Urothelium cell line (cell line): ENCODE data around the gene FBN2.

Source experiments
- DNase-seq: peaks from one replicate; pipeline ENCODE4 v3.0.0; 2011; ENCODE audit warnings: low spot score, mixed read lengths
- FAIRE-seq: peaks from 2 replicates; lab custom pipeline; 2011; peaks lifted over from hg19 to GRCh38; lab: Jason Lieb, UNC

The FBN2 gene

DNA sequence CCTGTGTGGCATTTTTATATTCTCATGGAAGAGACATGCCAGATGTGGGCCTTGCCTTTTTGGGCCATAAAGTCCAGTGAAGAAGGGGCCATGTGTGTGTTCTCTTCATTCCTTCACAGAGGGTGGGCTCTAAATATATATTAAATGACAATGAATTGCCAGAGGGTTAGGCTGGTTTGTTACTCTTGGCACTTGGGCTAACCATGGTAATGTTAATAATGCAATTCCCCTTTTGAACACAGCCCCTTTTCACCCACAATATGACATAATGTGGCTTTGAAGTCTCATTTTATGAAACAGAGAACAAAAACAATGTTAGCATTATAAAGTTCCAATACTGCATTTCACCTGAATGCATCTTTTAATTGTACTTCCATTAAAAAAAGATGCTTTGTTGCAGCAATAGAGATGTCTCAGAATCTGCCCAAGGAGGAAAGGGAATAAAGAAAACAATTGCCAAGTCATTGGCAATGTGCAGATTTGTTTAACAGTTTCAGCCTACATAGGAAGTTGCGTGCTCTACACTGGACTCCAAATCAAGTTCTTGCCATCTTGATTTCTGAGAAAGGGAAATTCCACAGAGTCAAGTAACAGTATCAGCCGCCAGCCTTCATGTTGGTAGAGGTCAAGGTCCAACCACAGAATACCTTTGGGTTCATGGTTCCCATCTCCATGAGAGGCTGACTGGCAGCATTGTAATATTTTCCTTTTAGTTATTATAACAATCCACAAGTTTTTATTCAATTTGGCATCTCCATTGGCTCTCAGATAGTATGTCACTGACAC is 312.6 kb downstream of the FBN2 start:
- FAIRE-seq (no peak), DNase-seq (no peak)

DNA sequence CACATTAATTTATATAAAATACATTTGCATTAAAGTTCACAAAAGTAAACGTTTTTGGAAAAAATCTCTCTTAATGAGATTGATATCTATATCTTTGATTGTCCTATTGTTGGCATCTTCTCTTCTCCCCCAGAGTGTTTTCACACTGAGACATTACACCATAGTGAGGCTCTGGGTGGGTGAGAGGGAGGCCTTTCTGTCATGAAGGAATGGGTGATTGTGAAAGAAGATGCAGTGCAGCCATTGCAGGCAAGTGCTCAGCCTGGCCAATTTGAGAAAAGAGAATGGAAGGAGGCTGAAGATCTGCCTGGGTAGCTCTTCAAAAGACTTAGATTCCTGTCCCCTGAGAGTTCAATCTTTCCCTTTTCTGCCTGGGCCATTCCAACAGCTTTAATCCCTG is 313.7 kb downstream of the FBN2 start:
- FAIRE-seq: no peak
- no peak for DNase-seq

DNA sequence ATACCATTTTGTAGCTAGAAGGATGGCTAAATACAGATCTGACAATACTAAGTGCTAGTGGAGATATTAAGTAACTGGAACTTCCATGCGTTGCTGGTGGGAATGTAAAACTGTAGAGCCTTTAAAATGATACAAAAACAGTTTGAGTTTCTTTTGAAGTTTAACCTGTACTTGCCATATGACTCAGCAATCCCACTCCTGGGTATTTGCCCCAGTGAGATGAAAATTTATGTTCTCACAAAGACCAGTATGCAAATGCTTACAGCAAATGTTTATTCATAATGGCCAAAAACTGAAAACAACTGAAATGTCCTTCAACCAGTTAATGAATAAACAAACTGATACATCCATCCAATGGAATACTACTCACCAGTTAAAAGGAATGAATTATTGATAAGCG is 317.2 kb downstream of the FBN2 start:
- FAIRE-seq (no peak), DNase-seq (no peak)

DNA sequence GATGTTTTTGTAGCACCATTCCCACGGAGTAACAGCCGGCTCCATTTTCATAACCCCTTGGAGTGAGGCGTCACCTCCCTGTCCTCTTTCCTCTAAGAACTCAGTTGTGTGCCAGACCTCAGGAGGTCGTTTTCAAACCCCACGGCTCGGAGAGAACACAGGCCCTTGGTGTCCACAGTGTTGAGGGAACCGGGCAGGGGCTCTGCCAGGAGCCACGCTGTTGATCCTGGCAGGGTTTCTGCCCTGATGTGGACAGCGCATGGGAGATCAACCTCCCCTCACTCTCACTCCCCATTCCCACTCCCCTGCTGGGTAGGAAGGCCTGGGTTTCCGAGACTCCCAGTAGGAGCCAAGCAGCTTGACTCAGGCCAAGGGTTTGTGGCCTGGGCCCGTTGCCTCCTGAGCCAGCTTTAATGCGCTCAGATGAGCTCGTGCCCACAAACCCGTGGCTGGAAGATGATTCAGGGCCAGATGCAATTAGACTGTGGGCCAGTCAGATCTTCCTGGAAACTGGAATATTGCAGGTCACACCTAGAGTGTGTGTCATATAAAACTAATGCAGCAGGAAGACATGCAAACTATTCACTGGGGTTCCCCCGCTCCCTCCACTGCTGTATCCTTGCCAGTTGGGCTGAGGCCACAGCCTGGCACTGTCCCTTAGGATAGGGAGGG is 321.0 kb downstream of the FBN2 start:
- peak; percentile 48 for DNase-seq
- FAIRE-seq: no peak

DNA sequence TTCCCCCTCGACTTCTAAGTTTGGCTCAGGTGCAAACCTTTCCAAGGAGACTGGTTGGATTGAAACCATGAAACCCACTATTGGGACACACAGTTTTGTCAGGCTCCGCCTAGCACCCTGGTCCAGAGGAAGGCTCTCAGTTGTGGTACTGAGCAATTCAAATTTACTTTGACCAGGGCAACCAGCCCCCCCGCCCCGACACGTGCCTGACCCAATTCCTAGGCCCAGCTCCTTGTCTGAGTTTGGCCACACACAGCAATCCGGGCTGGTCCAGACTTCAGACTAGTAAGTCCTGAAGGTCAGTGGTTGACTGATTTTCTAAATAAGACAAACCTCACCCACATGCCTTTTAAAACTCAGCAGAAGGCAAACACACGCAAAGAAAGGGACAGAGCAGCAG is 321.8 kb downstream of the FBN2 start:
- no peak for DNase-seq
- FAIRE-seq: no peak

DNA sequence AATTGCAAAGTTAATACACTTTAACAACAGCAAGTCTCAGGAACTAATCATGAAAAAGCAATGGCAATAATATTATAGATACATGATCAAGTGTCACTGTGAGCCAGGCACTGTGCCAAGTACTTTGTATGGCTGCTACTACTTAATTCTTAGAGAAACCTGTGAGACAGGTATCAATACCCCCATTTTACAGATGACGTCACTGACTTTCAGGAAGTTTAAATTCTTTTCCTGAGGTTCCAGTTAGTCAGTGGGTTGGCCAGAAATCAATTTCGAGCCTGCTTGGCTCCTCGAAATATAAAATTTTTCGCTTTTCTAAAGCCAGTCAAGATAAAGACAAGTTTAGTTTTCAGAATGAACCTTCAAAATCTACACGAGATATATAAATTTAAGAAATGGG is 324.2 kb downstream of the FBN2 start:
- DNase-seq (no peak), FAIRE-seq (no peak)

DNA sequence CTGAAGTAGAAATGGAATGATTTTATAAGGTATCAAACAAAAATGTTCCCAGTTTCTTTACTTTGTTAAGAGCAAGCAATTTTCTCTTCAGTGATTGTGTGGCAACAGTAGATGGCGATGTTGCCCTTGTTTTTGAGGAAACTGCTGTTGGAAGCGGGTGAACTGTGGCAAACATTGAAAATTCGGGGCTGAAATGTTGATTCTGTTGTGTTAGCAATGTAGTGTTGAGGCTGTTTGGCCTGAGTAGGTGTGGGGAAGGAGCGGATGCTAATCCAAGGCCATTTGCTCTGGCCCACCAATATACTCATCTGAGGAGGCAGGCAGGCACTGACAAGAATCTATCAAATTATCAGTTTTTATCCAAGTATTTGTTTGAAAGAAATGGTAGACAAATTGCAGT is 324.7 kb downstream of the FBN2 start:
- no peak for FAIRE-seq
- peak; percentile 53 for DNase-seq

DNA sequence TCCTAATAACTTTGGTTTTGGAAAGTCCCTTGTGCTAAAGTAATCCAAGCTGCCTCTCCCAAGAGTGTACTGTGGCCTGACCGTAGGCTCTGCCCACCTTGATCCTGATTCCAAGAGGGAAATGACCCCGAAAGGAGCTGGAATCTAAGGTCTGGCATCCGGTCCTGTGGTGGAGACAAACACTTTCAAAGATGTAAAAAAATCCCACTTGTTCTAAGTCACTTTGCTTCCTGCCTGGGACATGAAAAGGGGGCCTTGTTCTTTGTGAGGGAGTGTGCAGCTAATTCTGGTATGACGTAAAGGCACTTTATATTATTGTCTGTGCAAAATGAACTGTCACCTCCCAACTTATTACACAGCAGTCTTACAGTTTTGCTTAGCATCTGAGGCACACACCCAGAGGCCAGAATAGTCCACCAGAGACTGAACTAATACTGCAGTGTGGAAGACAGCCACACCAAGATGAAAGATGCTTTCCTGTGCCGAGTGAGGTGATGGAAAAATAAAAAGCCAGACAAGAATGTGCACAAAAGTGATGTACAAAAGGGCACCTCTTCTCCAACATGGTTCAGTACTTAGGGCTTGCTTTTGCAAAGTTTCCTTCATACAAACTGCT is 325.7 kb downstream of the FBN2 start:
- FAIRE-seq (no peak), DNase-seq (no peak)

DNA sequence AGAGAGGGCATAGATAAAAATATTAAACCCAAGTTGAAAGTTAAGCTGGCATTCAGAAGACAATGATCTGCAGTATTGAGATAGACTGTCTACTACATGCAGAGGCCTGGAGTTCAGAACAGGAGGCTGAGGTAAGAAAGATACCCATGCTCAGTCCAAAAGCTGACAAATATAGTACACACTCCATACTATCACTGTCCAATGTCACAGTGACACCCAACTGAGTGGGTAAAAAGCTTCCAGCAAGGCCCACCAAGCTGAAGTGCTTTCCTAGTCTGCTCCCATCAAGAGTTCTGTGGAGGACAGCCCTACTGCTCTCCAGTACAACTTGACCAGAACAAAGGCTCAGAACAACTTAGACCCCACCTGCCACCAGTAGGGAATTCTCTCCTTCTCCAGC is 329.6 kb downstream of the FBN2 start:
- DNase-seq: no peak
- FAIRE-seq: no peak
